Left forelimb (tissue), 1 donor: Measurements from ENCODE around the gene LRRD1.
"Not testable (repeated sequence)": the region's sequence is repeated elsewhere in the genome, so short reads cannot be mapped to it uniquely, and the experiment has no call there.

Source experiments
- DNase-seq: peaks from one replicate; pipeline ENCODE4 v3.0.0-alpha.2; 2018; ENCODE audit warnings: low spot score

The LRRD1 gene

DNA sequence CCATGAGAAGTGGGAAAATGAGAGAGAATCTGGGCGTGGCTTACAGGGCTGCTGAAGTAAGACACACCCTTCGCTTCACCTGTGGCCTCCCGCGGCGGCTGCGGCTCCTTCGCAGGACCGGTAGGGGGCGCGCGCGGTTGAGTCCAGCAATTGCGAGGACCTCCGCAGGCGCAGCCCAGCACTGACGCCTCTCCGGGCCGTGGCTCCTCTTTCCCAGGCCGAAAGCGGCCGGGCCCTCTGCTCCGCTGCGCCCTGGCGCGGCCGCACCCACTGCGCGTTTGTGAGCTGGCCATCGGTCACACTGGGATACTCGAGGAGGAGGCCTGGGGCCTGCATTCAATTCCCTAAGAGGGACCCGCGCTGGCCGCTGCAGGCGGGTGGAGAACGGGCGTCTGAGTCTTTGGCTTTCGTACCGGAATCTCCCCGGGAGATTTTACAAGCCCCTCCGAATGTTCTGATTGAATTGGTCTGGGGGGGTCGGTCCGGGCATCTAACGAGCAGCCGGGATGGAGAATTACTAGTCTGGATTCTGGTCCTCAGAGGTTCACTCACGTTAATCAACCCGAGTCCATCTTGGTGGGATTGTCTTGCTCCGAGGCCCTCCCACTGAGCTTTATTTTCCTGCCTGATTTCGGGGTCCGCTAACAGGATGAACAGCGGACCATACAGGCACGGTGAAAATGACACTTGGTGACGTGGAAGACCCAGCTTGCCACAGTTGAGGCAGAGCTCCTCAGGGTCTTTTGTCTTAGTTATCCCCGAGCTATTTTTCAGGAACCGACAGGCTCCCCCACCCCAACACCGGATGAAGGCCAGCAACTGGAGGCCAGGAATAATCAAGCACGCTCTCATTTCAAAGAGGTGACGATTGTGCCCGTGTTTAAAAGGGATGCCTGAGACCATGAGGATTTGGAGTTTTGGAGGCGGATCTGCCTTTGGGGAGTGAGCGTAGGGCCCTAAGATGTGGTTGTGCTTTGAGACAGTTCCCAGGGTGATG is at the start of gene LRRD1:
TSS of gene LRRD1 (minus strand) at position 215 of the 997 bp plus-strand sequence. CDS start 13,940 bp downstream, outside the sequence.
- peak; percentile 92 for DNase-seq

DNA sequence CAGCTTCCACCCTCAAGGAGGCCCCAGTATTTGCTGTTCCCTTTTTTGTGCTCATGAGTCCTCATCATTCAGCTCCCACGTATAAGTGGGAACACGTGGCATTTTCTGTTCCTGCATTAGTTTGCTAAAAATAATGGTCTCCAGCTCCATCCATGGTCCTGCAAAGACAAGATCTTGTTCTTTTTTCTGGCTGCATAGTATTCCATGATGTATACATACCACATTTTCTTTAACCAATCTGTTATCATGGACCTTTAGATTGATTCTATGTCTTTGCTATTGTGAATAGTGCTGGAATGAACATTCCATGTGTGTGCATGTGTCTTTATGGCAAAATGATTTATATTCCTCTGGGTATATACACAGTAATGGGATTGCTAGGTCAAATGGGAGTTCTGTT is 49.8 kb upstream of the LRRD1 start:
- DNase-seq = no peak

DNA sequence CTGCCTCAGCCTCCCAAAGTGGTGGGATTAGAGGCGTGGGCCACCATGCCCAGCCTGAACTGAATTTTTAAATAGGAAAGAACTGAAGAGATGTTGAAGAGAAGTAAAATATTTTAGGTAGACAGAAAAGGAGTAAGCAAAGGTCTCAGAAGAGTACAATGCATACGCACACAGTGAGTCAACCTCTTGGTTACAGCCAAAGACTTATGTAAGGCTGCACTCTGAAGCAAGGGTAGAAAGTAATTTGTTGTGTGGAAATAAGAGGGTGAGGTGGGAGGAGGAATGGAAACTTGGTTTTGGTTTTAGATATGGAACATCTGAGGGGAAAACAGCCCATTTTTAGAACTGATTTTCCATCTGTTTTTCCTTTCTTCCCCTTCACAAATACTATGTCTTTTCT is 49.2 kb upstream of the LRRD1 start:
- DNase-seq = no peak

DNA sequence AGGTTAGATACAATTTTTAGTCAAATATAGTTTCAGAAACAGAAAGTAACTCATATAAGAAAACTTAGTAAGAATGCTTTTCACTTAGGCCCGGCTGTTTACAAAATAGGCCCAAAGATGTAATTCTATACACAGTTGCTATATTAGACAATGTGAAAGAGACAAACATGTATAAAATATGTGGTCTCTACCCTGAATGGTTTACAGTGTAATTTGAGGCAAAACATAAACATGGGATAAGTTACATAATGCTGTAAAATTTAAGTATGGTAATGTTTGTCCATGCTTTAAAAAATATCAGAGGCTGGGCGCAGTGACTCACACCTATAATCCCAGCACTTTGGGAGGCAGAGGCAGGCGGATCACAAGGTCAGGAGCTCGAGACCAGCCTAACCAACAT is 48.0 kb upstream of the LRRD1 start:
- DNase-seq = no peak

DNA sequence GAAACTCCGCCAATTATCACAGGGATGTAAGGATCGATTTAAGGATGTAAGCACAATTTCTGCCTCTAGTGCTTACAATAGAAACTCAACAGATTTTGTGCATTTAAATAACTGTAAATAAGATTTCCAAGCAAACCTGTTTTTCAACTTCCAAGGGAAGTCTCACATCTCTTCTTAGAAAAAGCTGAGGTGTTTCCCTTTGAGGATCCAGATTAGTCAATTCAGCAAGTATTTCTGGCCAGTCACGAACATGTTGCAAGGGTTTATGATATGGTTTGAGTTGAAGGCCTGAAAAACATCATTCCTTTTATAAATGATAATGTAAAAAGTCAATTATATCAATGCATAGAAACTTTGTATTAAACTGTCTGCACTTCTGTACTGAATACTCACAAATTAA is 42.8 kb upstream of the LRRD1 start:
- no peak for DNase-seq

DNA sequence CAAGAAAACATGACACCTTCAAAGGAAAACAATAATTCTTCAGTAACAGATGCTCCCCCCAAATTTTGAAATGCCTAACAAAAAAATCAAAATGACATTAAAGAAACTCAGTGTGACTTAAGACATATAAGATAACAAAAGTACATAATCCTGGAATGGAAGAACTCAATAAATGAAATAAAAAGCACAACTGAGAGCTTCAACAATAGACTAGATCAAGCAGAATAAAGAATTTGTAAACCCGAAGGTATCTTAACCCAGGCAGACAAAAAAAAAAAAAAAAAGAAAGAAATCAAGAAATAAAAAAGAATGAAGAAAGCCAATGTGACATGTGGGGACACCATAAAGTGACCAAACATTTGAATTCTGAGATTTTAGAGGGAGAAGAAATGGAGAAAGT is 27.7 kb upstream of the LRRD1 start:
- DNase-seq = no peak

DNA sequence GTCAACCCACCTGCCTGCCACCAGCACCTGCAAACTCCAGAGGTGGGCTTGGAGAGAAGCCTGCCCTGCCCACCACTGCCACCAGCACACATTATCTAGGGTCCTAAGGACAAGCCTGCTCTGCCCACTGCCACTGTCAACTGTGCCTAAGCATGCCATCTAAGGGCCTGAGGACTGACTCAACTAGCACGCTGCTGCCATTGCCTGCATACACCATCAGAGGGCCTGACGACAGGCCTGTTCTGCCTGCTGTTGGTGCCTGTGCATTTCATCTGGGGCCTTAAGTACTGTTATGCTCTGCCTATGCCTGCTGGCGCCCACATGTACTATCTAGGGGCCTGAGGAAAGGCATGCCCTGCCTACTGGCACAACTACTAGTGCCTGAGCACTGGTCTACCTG is 27.0 kb upstream of the LRRD1 start:
- DNase-seq = no peak

DNA sequence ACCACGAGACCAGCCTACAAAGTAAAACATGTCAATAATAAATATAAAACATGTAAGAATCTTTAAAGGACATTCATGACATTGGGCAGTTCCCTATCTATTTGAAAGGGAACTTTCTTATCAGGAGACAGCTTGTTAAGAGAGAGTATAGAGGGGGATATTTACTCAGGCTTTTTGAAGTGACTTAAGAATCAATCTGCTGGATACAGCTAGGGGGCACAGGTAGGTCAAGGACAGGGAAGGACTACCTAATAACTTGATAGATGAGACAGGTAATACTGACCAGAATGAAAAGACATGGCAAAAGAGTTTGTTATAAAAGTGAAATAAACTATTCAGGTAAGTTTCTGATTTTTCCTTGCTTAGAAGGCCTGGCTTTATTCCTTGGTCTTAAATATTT is 21.8 kb upstream of the LRRD1 start:
- no peak for DNase-seq

DNA sequence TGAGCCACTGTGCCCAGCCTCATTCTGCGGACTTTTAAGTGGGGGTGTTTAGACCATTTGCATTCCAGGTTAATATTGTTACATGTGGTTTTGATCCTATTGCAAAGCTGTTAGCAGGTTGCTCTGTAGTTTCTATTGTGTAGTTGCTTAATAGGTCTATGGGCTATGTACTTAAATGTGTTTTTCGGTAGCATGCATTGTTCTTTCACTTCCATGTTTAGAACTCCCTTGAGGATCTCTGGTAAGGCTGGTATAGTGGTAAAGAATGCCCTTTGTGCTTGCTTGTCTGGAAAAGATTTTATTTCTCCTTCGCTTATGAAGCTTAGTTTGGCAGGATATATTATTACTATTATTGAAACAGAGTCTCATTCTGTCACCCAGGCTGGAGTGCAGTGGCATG is 13.4 kb upstream of the LRRD1 start:
- DNase-seq = no peak

DNA sequence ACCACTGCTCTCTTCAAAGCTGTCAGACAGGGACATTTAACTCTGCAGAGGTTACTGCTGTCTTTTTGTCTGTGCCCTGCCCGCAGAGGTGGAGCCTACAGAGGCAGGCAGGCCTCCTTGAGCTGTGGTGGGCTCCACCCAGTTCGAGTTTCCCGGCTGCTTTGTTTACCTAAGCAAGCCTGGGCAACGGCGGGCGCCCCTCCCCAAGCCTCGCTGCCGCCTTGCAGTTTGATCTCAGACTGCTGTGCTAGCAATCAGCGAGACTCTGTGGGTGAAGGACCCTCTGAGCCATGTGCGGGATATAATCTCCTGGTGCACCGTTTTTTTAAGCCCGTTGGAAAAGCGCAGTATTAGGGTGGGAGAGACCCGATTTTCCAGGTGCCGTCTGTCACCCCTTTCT is 10.3 kb upstream of the LRRD1 start:
- DNase-seq = not testable (repeated sequence)

DNA sequence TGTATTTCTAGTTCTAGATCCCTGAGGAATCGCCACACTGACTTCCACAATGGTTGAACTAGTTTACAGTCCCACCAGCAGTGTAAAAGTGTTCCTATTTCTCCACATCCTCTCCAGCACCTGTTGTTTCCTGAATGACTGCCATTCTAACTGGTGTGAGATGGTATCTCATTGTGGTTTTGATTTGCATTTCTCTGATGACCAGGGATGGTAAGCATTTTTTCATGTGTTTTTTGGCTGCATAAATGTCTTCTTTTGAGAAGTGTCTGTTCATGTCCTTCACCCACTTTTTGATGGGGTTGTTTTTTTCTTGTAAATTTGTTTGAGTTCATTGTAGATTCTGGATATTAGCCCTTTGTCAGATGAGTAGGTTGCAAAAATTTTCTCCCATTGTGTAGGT is 5.4 kb upstream of the LRRD1 start:
- DNase-seq = not testable (repeated sequence)

DNA sequence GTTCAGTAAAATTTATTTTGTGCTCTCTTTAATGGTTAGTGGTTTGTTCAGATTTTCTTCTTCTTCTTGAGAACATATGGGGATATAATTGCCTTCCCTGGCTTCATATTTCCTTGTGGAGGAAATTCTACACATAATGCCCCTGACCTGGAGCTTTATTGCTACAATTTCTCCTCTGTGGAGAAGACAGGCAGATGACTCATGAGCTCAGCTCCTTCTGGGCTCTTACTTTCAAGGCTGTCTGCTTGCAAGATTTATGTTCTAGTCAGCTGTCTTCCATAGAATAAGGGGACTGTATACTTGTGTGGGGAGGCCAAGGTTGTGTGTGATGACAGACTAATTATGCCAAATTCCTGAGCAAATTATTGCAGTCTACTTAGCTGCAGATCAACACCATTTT is 1.6 kb downstream of the LRRD1 start:
- DNase-seq = no peak

DNA sequence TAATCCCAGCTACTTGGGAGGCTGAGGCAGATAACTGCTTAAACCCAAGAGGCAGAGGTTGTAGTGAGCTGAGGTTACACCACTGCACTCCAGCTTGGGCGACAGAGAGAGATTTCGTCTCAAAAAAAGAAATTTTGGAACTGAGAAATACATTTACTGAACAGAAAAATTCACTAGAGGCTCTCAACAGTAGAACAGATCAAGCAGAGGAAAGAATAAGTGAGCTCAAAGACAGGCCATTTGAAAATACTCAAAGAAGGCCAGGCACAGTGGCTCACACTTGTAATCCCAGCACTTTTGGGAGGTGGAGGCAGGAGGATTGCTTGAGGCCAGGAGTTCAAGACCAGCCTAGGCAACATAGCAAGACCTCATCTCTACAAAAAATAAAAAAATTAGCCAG is 9.4 kb downstream of the LRRD1 start:
- DNase-seq = not testable (repeated sequence)

DNA sequence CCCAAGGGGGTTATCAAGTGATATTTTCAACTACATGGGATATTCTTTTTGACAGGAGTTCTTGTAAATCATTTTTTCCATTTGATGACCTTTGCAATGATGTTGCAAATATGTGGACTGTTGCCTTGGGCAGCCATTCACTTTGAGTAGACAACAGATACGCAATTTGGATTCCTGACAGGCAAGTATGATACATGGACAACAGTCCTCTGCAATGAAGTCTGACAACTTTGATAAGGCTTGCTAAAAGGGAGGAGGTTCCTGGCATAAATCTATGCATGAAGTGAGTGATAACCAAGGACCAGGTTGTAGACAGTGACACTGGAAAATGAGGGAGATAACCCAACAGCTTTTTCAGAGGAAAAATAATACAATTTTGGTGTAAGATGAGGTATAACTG is 17.7 kb downstream of the LRRD1 start:
- no peak for DNase-seq

DNA sequence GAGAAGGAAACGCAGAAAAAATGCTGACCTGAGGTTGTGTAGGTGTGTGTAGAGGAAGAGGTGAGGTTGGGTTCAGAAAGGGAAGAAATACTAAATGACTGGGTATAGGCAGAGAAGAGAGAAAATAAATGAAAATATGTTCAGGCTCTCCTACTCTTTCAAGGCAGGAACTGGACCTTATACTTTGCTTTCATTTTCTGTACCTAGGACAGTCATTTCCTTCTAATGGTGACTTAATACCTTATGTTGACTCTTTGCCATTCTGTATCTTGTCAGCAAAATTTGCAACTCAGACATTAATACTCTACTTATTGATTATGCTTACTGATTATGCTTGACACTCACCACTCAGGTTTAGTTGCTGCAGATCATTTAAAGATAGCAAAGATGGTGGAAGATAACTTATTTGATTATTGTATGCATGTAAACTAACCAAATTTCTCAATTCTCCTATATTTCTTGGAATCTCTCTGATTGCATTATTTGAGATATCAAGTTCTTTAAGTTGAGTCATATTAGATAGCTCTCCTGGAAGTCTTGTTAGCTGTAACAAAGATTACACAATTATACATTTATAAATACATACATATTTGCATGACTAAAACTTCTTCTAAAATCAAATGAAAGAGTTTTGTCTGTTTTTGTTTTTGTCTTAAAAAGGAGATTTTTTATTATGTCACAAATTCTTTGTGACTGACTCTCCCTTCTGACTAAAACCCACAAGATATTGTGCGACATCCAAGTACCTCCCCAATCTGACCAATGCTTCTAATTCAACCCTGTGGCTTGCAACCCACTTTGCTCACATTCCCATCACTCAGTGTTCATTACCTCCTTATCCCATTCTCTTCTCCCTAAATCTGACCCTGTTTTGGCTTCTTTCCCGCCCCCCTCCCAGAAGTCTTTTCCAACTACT is 20.0 kb downstream of the LRRD1 start:
- no peak for DNase-seq

DNA sequence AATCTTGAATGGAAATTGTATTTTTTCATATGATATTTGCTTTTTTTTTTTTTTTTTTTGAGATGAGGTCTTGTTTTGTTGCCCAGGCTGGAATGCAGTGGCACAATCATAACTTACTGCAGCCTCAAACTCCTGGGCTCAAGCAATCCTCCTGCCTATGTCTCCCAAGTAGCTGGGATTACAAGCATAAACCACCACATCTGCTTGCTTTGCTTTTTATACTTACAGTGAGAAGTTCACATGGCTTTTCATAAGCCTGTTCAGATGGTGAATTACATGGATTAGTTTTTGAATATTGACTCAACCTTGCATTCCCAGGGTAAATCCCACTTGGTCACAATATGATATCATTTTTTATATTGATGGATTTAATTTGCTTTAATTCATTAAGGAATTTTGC is 22.0 kb downstream of the LRRD1 start:
- no peak for DNase-seq

DNA sequence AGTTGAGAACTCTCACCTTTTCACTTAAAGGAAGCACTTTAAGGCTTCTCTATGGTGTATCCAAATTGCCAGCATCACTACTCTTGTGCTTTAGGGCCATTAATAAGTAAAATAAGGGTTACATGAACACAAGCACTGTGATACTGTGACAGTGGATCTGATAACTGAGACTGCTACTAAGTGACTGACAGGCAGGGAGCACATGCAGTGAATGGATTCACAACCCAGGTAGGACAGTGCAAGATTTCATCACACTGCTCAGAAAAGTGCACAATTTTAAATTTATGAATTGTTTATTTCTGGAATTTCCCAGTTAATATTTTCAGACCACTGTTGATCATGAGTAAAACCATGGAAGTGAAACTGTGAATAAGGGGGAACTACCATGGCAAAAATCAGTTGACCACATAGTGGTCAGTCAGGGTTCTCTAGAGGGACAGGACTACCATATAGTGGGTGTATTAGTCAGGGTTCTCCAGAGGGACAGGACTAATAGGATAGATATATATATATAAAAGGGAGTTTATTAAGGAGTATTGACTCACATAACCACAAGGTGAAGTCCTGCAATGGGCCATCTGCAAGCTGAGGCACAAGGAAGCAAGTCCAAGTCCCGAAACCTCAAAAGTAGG is 23.7 kb downstream of the LRRD1 start:
- no peak for DNase-seq

DNA sequence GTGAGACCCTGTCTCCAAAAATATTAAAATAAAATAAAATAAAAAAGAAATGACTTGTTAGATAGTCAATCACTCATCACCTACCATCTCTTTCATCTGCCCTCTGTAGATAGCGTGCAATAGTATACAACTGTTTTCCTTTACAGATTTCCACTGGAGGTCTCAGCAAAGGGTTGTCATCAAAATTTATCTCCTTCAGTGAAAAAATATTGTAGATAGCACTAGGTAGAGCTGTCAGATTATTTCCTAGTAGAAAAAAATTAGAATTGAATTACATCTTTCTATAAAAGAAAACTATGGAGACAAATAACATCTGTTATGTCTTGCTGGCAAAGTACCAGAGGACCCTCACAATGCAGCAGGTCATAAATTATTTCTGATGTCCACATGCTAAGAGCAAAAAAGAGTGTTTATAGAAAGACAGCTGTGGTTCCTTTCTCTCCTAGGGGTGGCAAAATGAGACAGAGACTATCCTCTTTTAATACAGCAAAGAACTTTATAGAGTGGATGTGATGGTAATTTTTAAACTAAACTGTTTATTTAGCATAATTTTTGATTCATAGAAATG is 28.4 kb downstream of the LRRD1 start:
- no peak for DNase-seq

DNA sequence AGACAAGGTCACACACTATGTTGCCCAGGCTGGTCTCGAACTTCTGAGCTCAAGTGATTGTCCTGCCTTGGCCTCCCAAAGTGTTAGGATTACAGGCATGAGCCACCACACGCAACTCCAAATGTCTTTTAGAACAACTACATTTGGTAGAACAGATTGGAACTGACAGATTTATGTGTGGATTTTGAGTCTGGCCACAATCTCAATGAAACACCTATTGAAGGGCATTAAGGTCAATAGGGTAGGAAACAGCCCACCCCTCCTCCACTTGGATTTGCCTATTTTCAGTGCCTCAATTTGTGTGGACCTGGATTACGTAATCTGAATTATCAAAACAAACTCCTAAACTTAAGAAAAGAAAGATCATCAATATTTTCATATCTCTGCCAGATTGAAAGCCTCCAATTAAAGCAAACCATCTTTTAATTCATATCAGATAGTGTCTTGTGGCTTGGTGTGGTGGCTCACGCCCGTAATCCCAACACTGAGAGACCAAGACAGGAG is 29.2 kb downstream of the LRRD1 start:
- DNase-seq = no peak

DNA sequence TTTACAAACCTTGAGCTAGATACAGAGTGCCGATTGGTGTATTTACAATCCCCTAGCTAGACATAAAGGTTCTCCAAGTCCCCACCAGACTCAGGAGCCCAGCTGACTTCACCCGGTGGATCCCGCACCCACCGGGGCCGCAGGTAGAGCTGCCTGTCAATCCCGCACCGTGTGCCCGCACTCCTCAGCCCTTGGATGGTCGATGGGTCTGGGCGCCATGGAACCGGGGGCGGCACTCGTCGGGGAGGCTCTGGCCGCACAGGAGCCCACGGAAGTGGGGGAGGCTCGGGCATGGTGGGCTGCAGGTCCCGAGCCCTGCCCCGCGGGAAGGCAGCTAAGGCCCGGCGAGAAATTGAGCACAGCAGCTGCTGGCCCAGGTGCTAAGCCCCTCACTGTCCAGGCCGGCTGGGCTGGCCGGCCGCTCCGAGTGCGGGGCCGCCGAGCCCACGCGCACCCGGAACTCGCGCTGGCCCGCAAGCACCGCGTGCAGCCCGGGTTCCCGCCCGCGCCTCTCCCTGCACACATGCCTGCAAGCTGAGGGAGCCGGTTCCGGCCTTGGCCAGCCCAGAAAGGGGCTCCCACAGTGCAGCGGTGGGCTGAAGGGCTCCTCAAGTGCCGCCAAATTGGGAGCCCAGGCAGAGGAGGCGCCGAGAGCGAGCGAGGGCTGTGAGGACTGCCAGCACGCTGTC is 35.6 kb downstream of the LRRD1 start:
- DNase-seq = not testable (repeated sequence)

DNA sequence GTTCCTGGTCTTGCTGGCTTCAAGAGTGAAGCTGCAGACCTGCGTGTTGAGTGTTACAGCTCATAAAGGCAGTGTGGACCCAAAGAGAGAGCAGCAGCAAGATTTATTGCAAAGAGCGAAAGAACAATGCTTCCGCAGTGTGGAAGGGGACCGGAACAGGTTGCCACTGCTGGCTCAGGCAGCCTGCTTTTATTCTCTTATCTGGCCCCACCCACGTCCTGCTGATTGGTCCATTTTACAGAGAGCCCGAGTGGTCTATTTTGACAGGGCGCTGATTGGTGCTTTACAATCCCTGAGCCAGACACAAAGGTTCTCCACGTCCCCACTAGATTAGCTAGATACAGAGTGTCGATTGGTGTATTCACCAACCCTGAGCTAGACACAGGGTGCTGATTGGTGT is 36.2 kb downstream of the LRRD1 start:
- DNase-seq = not testable (repeated sequence)
